ENCODE results near the gene SPEM3.

Gene SPEM3

GRCh38 chr17:7407485-7408251, 21.0 kb upstream of the SPEM3 start, which contains the start of gene NLGN2:
NLGN2 (plus strand) TSS chr17:7407845; CDS start chr17:7408256, 411 bp downstream.
- no peak within 1 kb of the TSS for H3K4me3 Mint-ChIP-seq
- peaks cover 27% of the 10 kb centered on the region for H3K27me3 Mint-ChIP-seq (ENCODE audit: low read depth)
- H3K4me1 Mint-ChIP-seq (ENCODE audit: low read depth) = peaks cover 10% of the 10 kb centered on the region
- H3K27ac Mint-ChIP-seq = no peak within 1 kb of the TSS
- H3K9me3 Mint-ChIP-seq = no peaks in the 10 kb centered on the region
- H3K36me3 Mint-ChIP-seq (ENCODE audit: low read depth) = no peaks in the 10 kb centered on the region
- DNase-seq (ENCODE audit: low spot score) = no peak

- Mint-ChIP-seq H3K9me3 (no peaks in the 10 kb centered on the region), H3K36me3 (ENCODE audit: low read depth) (no peaks in the 10 kb centered on the region), H3K4me3 (no peak overlapping the region), H3K4me1 (ENCODE audit: low read depth) (peaks cover 5% of the 10 kb centered on the region), H3K27ac (no peak overlapping the region), H3K27me3 (ENCODE audit: low read depth) (peaks cover 27% of the 10 kb centered on the region)
- DNase-seq (ENCODE audit: low spot score) = no peak
These were observed 20.4 kb upstream of the SPEM3 start for GRCh38 chr17:7408252-7408727.

GRCh38 chr17:7408863-7409262, 19.8 kb upstream of the SPEM3 start:
- no peaks in the 10 kb centered on the region for H3K9me3 Mint-ChIP-seq

GRCh38 chr17:7409716-7410115, 18.9 kb upstream of the SPEM3 start:
- Mint-ChIP-seq H3K27ac (no peak overlapping the region), H3K27me3 (ENCODE audit: low read depth) (peaks cover 25% of the 10 kb centered on the region), H3K9me3 (no peaks in the 10 kb centered on the region), H3K4me3 (no peak overlapping the region), H3K4me1 (ENCODE audit: low read depth) (peaks cover 4% of the 10 kb centered on the region), H3K36me3 (ENCODE audit: low read depth) (no peaks in the 10 kb centered on the region)
- no peak for DNase-seq (ENCODE audit: low spot score)

More at GRCh38 chr17:7408863-7409262, 19.8 kb upstream of the SPEM3 start:
- no peak for DNase-seq (ENCODE audit: low spot score)
- no peaks in the 10 kb centered on the region for H3K36me3 Mint-ChIP-seq (ENCODE audit: low read depth)
- H3K4me1 Mint-ChIP-seq (ENCODE audit: low read depth) = peaks cover 4% of the 10 kb centered on the region
- no peak overlapping the region for H3K27ac Mint-ChIP-seq
- H3K4me3 Mint-ChIP-seq = no peak overlapping the region
- peaks cover 27% of the 10 kb centered on the region for H3K27me3 Mint-ChIP-seq (ENCODE audit: low read depth)

- H3K4me3 Mint-ChIP-seq = no peak overlapping the region
- no peaks in the 10 kb centered on the region for H3K36me3 Mint-ChIP-seq (ENCODE audit: low read depth)
- DNase-seq (ENCODE audit: low spot score) = no peak
- H3K9me3 Mint-ChIP-seq = no peaks in the 10 kb centered on the region
- H3K27me3 Mint-ChIP-seq (ENCODE audit: low read depth) = peaks cover 21% of the 10 kb centered on the region
- H3K27ac Mint-ChIP-seq = no peak overlapping the region
- H3K4me1 Mint-ChIP-seq (ENCODE audit: low read depth) = peaks cover 2% of the 10 kb centered on the region
These were observed 17.8 kb upstream of the SPEM3 start for GRCh38 chr17:7410634-7411426.

GRCh38 chr17:7411427-7411750, 17.3 kb upstream of the SPEM3 start:
- Mint-ChIP-seq H3K27me3 (ENCODE audit: low read depth) (peaks cover 16% of the 10 kb centered on the region), H3K4me1 (ENCODE audit: low read depth) (no peaks in the 10 kb centered on the region), H3K4me3 (no peak overlapping the region), H3K27ac (no peak overlapping the region), H3K36me3 (ENCODE audit: low read depth) (no peaks in the 10 kb centered on the region), H3K9me3 (no peaks in the 10 kb centered on the region)
- DNase-seq (ENCODE audit: low spot score) = no peak

- H3K27me3 Mint-ChIP-seq (ENCODE audit: low read depth) = peaks cover 7% of the 10 kb centered on the region
- DNase-seq (ENCODE audit: low spot score) = no peak
These were observed 15.2 kb upstream of the SPEM3 start for GRCh38 chr17:7413346-7413985.

GRCh38 chr17:7414837-7415236, 13.8 kb upstream of the SPEM3 start:
- Mint-ChIP-seq H3K4me3 (no peak overlapping the region), H3K9me3 (no peaks in the 10 kb centered on the region), H3K27ac (no peak overlapping the region), H3K4me1 (ENCODE audit: low read depth) (no peaks in the 10 kb centered on the region), H3K27me3 (ENCODE audit: low read depth) (no peaks in the 10 kb centered on the region), H3K36me3 (ENCODE audit: low read depth) (no peaks in the 10 kb centered on the region)
- no peak for DNase-seq (ENCODE audit: low spot score)

More at GRCh38 chr17:7413346-7413985, 15.2 kb upstream of the SPEM3 start:
- H3K4me1 Mint-ChIP-seq (ENCODE audit: low read depth) = no peaks in the 10 kb centered on the region
- no peaks in the 10 kb centered on the region for H3K9me3 Mint-ChIP-seq
- no peak overlapping the region for H3K27ac Mint-ChIP-seq
- no peak overlapping the region for H3K4me3 Mint-ChIP-seq
- no peaks in the 10 kb centered on the region for H3K36me3 Mint-ChIP-seq (ENCODE audit: low read depth)

GRCh38 chr17:7415784-7416183, 12.9 kb upstream of the SPEM3 start:
- Mint-ChIP-seq H3K27ac (no peak overlapping the region), H3K4me3 (no peak overlapping the region), H3K27me3 (ENCODE audit: low read depth) (no peaks in the 10 kb centered on the region), H3K4me1 (ENCODE audit: low read depth) (no peaks in the 10 kb centered on the region), H3K9me3 (no peaks in the 10 kb centered on the region), H3K36me3 (ENCODE audit: low read depth) (no peaks in the 10 kb centered on the region)
- no peak for DNase-seq (ENCODE audit: low spot score)

GRCh38 chr17:7416323-7416722, 12.3 kb upstream of the SPEM3 start:
- Mint-ChIP-seq H3K4me3 (no peak overlapping the region), H3K9me3 (no peaks in the 10 kb centered on the region), H3K4me1 (ENCODE audit: low read depth) (no peaks in the 10 kb centered on the region), H3K27me3 (ENCODE audit: low read depth) (no peaks in the 10 kb centered on the region), H3K27ac (no peak overlapping the region), H3K36me3 (ENCODE audit: low read depth) (no peaks in the 10 kb centered on the region)
- DNase-seq (ENCODE audit: low spot score) = no peak

GRCh38 chr17:7417056-7417655, 11.5 kb upstream of the SPEM3 start:
- Mint-ChIP-seq H3K36me3 (ENCODE audit: low read depth) (no peaks in the 10 kb centered on the region), H3K27ac (no peak overlapping the region), H3K4me1 (ENCODE audit: low read depth) (no peaks in the 10 kb centered on the region), H3K4me3 (no peak overlapping the region), H3K27me3 (ENCODE audit: low read depth) (no peaks in the 10 kb centered on the region), H3K9me3 (no peaks in the 10 kb centered on the region)
- DNase-seq (ENCODE audit: low spot score) = no peak

GRCh38 chr17:7418472-7419152, 10.0 kb upstream of the SPEM3 start:
- H3K4me3 Mint-ChIP-seq = no peak overlapping the region
- H3K27ac Mint-ChIP-seq = no peak overlapping the region
- no peak for DNase-seq (ENCODE audit: low spot score)
- H3K4me1 Mint-ChIP-seq (ENCODE audit: low read depth) = no peaks in the 10 kb centered on the region
- no peaks in the 10 kb centered on the region for H3K27me3 Mint-ChIP-seq (ENCODE audit: low read depth)
- H3K36me3 Mint-ChIP-seq (ENCODE audit: low read depth) = no peaks in the 10 kb centered on the region
- no peaks in the 10 kb centered on the region for H3K9me3 Mint-ChIP-seq

- Mint-ChIP-seq H3K36me3 (ENCODE audit: low read depth) (no peaks in the 10 kb centered on the region), H3K27me3 (ENCODE audit: low read depth) (no peaks in the 10 kb centered on the region), H3K9me3 (no peaks in the 10 kb centered on the region), H3K4me1 (ENCODE audit: low read depth) (no peaks in the 10 kb centered on the region), H3K4me3 (no peak within 1 kb of the TSS), H3K27ac (no peak within 1 kb of the TSS)
- DNase-seq (ENCODE audit: low spot score) = no peak
These were observed 8.6 kb upstream of the SPEM3 start, which contains the start of gene SPEM1 for GRCh38 chr17:7419819-7420610. SPEM1 (plus strand) TSS chr17:7420324; CDS start chr17:7420385, 61 bp downstream.

Data from T-helper 2 cell treated with Interferon-gamma antibody and Interleukin-4, amounts not matched to agents 5 μg/mL and 100 μg/mL, for 36 hours (primary cell).